GM12872 (cell line): ENCODE measurements around the gene SLC22A1.
A peak's percentile ranks its signal among the peaks of the same experiment; 100 is the strongest.

Experiments used
- CTCF ChIP-seq: IDR thresholded peaks from 3 replicates; pipeline ENCODE4 v1.5.1; 2011; ENCODE audit warnings: low read depth, mild to moderate bottlenecking, low read length, moderate library complexity; ENCODE audit not compliant: insufficient read depth

The SLC22A1 gene

GRCh38 chr6:160102399-160102798, 19.2 kb upstream of the SLC22A1 start:
- no peak for TF ChIP-seq CTCF

- TF ChIP-seq CTCF = peak; percentile 60
These were observed 18.4 kb upstream of the SLC22A1 start for GRCh38 chr6:160102956-160103824.

GRCh38 chr6:160103825-160104100, 17.9 kb upstream of the SLC22A1 start:
- no peak for TF ChIP-seq CTCF

- no peak for TF ChIP-seq CTCF
These were observed 16.6 kb upstream of the SLC22A1 start for GRCh38 chr6:160104821-160105517.

GRCh38 chr6:160106010-160106409, 15.6 kb upstream of the SLC22A1 start:
- TF ChIP-seq CTCF = no peak

GRCh38 chr6:160106701-160107100, 14.9 kb upstream of the SLC22A1 start:
- TF ChIP-seq CTCF = no peak

- no peak for TF ChIP-seq CTCF
These were observed 13.5 kb upstream of the SLC22A1 start for GRCh38 chr6:160108077-160108476.
